NT2/D1 (cell line): ENCODE data around the gene ZEB2.

Experiments
- SUZ12 ChIP-seq: IDR thresholded peaks from 2 replicates; pipeline ENCODE4 v1.6.1; 2011; ENCODE audit not compliant: insufficient read length, insufficient read depth; ENCODE audit errors: extremely low read depth
- YY1 ChIP-seq: IDR thresholded peaks from 2 replicates; pipeline ENCODE4 v1.6.1; 2011; ENCODE audit not compliant: insufficient read length, insufficient read depth
- ZNF274 ChIP-seq: IDR thresholded peaks from 2 replicates; pipeline ENCODE4 v1.6.1; 2011; ENCODE audit warnings: mild to moderate bottlenecking, low read depth, low read length

DNA sequence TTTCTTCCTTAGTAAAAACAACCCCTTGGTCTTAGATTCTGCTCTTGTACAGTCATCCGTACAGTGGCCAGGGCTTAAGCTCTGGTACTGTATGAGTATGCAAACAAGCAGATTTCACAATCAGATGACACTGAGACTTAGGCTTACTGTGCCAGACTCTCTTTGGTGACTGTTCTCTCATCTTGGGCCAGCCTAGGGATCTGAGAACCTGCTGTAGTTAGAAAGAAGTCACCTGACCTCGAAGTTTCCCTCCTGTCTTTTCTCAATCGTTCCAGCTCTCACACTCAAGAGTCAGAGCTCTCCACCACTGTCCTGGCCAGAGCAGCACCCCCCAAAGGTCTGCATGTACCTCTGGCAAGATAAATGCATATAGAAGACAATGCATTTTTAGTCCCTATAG lies 63.2 kb downstream of the ZEB2 start:
- TF ChIP-seq ZNF274 (no peak), YY1 (no peak), SUZ12 (no peak)
